Pancreas (tissue), 10 donors: ENCODE data around the gene NSUN2. TPM values are rescaled to one million over a fixed set of nuclear protein-coding genes. Genes with fewer than 3 reads are reported as not detected.

ENCODE experiments used
- ATAC-seq, 4 donors: fragments of 200-7000 bp; cut with Tn5 transposase; one replicate each; pipeline versions ENCODE4 v1.8.0 to v1.9.1; 2020; ENCODE audit warnings: mild to moderate bottlenecking in 4 of 4, moderate library complexity in 4 of 4
- DNase-seq, 6 donors: peaks; one replicate each; pipeline ENCODE4 v3.0.0-alpha.2; 2020
- FAIRE-seq: peaks from 2 replicates; lab custom pipeline; 2012; peaks lifted over from hg19 to GRCh38; lab: Jason Lieb, UNC
- H3K27ac ChIP-seq, 4 donors: fragments of 200-600 bp; sonication (generic); 1 replicate in 3 of 4; 2 replicates in 1 of 4; pipeline versions ENCODE4 v1.5.0 to v1.8.0; 2020
- H3K27me3 ChIP-seq, 4 donors: fragments of 200-600 bp; one replicate each; pipeline ENCODE4 v1.8.0; 2021
- H3K36me3 ChIP-seq, 3 donors: fragments of 200-600 bp; sonication (generic) in 1 of 3; one replicate each; pipeline versions ENCODE4 v1.5.0 to v1.8.0; 2020 to 2021
- H3K4me1 ChIP-seq, 3 donors: fragments of 200-600 bp; one replicate each; pipeline ENCODE4 v1.8.0; 2021
- H3K4me3 ChIP-seq, 4 donors: fragments of 200-600 bp; sonication (generic) in 2 of 4; one replicate each; pipeline versions ENCODE4 v1.5.0 to v1.8.0; 2020 to 2021
- H3K9me3 ChIP-seq, 4 donors: fragments of 200-600 bp; one replicate each; pipeline ENCODE4 v1.8.0; 2021
- CTCF ChIP-seq, 4 donors: fragments of 200-600 bp; sonication (generic) in 3 of 4; IDR thresholded peaks; one replicate each; pipeline versions ENCODE4 v1.5.0 to v1.8.0; 2021; ENCODE audit warnings: antibody characterized with exemption in 4 of 4
- WGBS, 2 donors: extraction: QIAGEN DNeasy Blood & Tissue Kit; methylation state at CpG; one replicate each; pipeline ENCODE4 v1.1.7; 2013; 5-methylcytosine and 5-hydroxymethylcytosine counted together
- intact Hi-C, 3 donors: fragments of 100-400 bp; cut with DNase I; formaldehyde crosslinking; loops; one replicate each; pipeline versions ENCODE4 v1.11.1 to v1.14.2; 2022
- polyA plus RNA-seq, 2 donors: library from polyadenylated mRNA; stranded (reverse); fragments of 200-250 nt; gene quantifications; one replicate each; pipeline ENCODE4 v1.2.3, GENCODE V29; 2013
- total RNA-seq, 6 donors: library from RNA; stranded (reverse); fragmentation: NEBNext Ultra II Directional in 4 of 6; extraction: Animal tissue kit (Norgen Biotek cat#: 25700) in 4 of 6; gene quantifications; one replicate each; pipeline versions ENCODE4 v1.2.1 to v1.2.4, GENCODE V29; 2021 to 2023
- donor health status: healthy with polysubstance abuse.
- donor health status: DM: no; HTN: no; CAD: no; lungs with moderate emphysema.
- donor health status: DM: no; HTN: no; CAD: no.
- donor health status: control.
- donor health status: control.
- donor health status: Bipolar disorder and iron deficiency.
- donor health status: DM: yes; HTN: yes; CAD: no.
- donor health status: DM: no; HTN: no; CAD: no.
- donor health status: DM: no; HTN: no; CAD: no.
- donor health status: DM: yes; HTN: yes; CAD: no.

NSUN2 gene
- total and polyA plus RNA-seq, 8 donors = 15.6 to 56.4 (median 20.0) TPM

- FAIRE-seq (no peak), DNase-seq (no peak), ATAC-seq (no peak)
- 56 to 78% methylated on average over 6 of the region's 6 CpGs for WGBS, 2 donors
- no peak overlapping the region for H3K27ac ChIP-seq
- no peaks in the 10 kb centered on the region for H3K9me3 ChIP-seq
- no peaks in the 10 kb centered on the region for H3K36me3 ChIP-seq
- no peaks in the 10 kb centered on the region for H3K4me1 ChIP-seq
- no peaks in the 10 kb centered on the region for H3K27me3 ChIP-seq
- H3K4me3 ChIP-seq = no peak overlapping the region
- intact Hi-C loops = no loop called here
- TF ChIP-seq CTCF (IDR thresholded peaks at IDR 0.05) = no peak
Measured at GRCh38 chr5:6585168-6585567, 47.7 kb downstream of the NSUN2 start.

GRCh38 chr5:6584727-6585126 is 48.1 kb downstream of the NSUN2 start:
- TF ChIP-seq CTCF (IDR thresholded peaks at IDR 0.05) = no peak
- no peaks in the 10 kb centered on the region for H3K27me3 ChIP-seq
- WGBS, 2 donors = 66 to 70% methylated on average over 8 of the region's 8 CpGs
- no peak overlapping the region for H3K4me3 ChIP-seq
- no peaks in the 10 kb centered on the region for H3K9me3 ChIP-seq
- no peaks in the 10 kb centered on the region for H3K36me3 ChIP-seq
- intact Hi-C loops = no loop called here
- no peak for ATAC-seq
- no peaks in the 10 kb centered on the region for H3K4me1 ChIP-seq
- FAIRE-seq = no peak
- H3K27ac ChIP-seq = no peak overlapping the region
- no peak for DNase-seq

- Histone ChIP-seq H3K9me3 (no peaks in the 10 kb centered on the region), H3K36me3 (no peaks in the 10 kb centered on the region), H3K4me1 (no peaks in the 10 kb centered on the region), H3K27me3 (no peaks in the 10 kb centered on the region), H3K27ac (no peak overlapping the region), H3K4me3 (no peak overlapping the region)
- DNase-seq (no peak), ATAC-seq (no peak), FAIRE-seq (no peak)
- intact Hi-C loops = no loop called here
- 75 to 80% methylated on average over 6 of the region's 6 CpGs for WGBS, 2 donors
- TF ChIP-seq CTCF (IDR thresholded peaks at IDR 0.05) = no peak
Measured at GRCh38 chr5:6584101-6584645, 48.7 kb downstream of the NSUN2 start.

GRCh38 chr5:6583049-6583880 is 49.6 kb downstream of the NSUN2 start:
- H3K4me3 ChIP-seq = peak overlapping the region; percentile 12 to 42 (median 28)
- peak; percentile 85 to 97 (median 90) for ATAC-seq
- TF ChIP-seq CTCF (IDR thresholded peaks at IDR 0.05) = peak in 3 of 4 donors; percentile 16 to 32 (median 25)
- H3K9me3 ChIP-seq = no peaks in the 10 kb centered on the region
- H3K27me3 ChIP-seq = no peaks in the 10 kb centered on the region
- no peak for FAIRE-seq
- H3K27ac ChIP-seq = no peak overlapping the region
- intact Hi-C loops = no loop called here
- WGBS, 2 donors = 6 to 8% methylated on average over 52 to 85 of the region's 85 CpGs
- no peaks in the 10 kb centered on the region for H3K4me1 ChIP-seq
- no peaks in the 10 kb centered on the region for H3K36me3 ChIP-seq
- peak in 4 of 6 donors; percentile 31 to 71 (median 51) for DNase-seq
